Hematopoietic multipotent progenitor cell treated with erythropoietin and hydrocortisone succinate and interleukin-3 and kit ligand, for 6 days (in vitro differentiated cells): ENCODE measurements around the gene FTCDNL1.

Experiments used
- DNase-seq: peaks from one replicate; pipeline ENCODE4 v3.0.0-alpha.2; 2015

The FTCDNL1 gene

GRCh38 chr2:199739413-199740110, 111.4 kb downstream of the FTCDNL1 start:
- DNase-seq: peak; percentile 69

GRCh38 chr2:199738727-199739412, 112.1 kb downstream of the FTCDNL1 start:
- DNase-seq: peak; percentile 78

GRCh38 chr2:199734651-199735050, 116.3 kb downstream of the FTCDNL1 start:
- no peak for DNase-seq

DNA sequence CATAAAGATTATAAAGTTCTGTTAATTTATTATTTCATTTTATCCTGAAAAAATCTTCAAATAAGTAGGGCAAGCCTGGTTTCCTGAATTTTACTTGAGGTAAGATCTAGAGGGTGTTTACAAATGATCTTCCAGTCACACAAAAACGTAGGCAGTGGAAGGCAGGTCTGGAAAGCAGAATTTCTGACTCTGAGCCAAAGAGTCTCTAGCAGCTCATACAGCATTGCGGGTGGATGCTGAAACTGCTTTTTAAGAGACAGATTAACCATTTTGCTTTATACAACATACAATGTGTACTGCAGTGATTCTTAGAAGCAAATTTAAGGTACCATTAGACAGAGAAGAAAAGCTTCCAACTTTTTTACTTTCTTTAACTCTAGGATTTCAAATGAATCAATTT, 117.0 kb downstream of the FTCDNL1 start:
- DNase-seq: no peak

GRCh38 chr2:199727801-199728200, 123.2 kb downstream of the FTCDNL1 start:
- DNase-seq: no peak

DNA sequence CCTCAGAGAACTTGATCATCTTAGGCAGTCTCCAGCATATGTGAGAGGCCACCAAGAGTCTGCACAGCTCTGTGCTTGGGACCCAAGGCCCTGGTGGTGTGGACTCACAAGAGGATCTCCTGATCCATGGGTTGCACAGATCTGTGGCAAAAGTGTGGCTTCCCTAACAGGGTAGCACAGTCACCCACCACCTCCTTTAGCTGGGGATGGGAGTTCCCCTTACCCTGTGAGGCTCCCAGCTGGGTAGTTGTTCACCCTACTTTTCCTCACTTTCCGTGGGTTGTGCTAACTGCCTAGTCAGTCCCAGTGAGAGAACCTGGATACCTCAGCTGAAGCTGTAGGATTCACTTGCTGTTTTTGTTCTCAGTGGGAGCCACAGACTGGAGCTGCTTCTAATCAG, 123.7 kb downstream of the FTCDNL1 start:
- no peak for DNase-seq

DNA sequence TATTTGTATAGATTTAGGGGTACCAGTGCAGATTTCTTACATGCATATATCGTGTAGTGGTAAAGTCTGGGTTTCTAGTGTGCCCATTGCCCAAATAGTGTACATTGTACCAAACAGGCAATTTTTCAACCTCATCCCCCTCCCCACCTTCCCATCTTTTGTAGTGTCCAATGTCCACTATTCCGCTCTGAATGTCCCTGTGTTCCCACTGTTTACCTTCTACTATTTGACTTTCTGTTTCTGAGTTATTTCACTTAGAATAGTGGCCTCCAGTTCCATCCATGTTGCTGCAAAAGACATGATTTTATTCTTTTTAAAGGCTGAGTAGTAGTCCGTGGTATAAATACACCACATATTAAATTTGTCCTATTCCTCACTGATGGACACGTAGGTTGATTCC, 132.9 kb downstream of the FTCDNL1 start:
- DNase-seq: no peak

DNA sequence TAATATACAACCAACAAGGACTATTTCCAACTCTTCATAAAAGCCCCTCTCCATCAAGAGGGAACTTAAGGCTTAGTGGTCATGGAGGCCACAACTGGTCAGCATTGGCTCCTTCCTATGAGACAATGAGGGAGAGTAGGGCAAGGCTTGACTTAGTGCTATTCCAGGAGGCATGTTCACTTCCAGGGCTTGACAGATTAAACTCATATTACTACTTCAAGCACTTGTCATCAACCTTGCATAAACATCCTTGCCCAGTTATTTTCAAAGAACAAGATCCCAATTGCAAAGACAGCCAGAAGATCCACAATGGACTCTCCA, 133.4 kb downstream of the FTCDNL1 start:
- no peak for DNase-seq

DNA sequence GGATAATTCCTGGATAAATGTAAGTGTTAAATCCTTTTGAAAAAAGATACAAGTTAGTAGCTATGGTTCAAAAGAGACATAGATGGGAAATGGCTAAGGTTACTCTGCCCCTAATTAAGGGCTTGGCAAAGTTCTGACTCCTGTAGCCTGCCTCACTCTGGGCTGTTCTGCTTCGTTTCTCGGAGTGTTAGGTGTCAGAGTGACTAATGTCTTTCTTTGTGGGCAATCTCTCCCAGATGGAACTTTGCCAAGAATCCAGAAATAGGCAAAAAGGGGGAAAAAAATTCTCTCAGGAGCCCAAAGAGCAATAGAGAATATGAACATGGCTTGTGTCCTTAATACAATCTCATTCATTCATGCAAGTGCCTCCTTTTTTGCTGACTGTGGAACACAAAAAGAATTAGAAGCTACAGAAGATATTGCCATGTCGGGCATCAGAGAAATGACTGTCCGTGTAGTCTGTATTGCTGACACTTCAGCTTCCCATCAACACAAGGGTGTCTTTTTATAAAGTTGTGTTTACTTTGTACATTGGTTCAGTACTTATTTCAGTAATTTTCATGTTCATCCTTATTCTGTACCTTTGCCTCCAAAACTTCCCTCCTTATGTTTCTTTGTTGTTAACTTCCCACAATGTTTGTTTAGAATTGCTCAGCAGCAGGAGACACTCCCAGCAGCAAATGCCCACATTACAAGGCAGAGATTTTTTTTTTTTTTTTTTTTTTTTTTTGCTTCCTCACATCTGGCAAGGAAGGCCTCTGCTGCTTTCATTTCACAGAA, 134.0 kb downstream of the FTCDNL1 start:
- no peak for DNase-seq

DNA sequence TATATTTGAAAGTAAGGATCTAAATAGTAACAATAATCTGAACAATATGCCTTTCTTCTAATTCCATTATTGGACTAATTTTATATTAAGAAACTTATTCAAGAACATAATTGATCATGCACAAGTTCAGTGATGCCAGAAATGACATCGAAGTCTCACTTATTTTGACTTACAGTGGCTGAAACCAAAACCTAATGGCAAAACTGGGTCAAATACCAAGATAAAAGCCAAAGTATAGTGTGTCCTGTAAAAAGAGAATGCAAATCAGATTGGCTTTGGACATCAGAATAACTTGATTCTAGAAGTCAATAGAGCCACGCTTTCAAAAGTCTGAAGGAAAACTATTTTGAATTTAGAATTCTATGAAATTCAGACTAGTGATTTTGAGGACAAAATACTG, 137.2 kb downstream of the FTCDNL1 start:
- DNase-seq: no peak

- no peak for DNase-seq
Observed at GRCh38 chr2:199710551-199710950, 140.4 kb downstream of the FTCDNL1 start.
